Heart right ventricle (tissue), 16 donors: ENCODE results near the gene DCAF10. TPM values are rescaled to one million over a fixed set of nuclear protein-coding genes. Genes with fewer than 3 reads are reported as not detected.
A peak's percentile ranks its signal among the peaks of the same experiment; 100 is the strongest.

Experiments
- ATAC-seq, 8 donors: fragments of 200-7000 bp; cut with Tn5 transposase; one replicate each; pipeline ENCODE4 v1.9.1; 2020; ENCODE audit warnings: mild to moderate bottlenecking in 8 of 8, moderate library complexity in 8 of 8, moderate number of reproducible peaks in 1 of 8
- DNase-seq, 2 donors: peaks; one replicate each; pipeline ENCODE4 v3.0.0-alpha.2; 2020
- H3K27ac ChIP-seq, 10 donors: fragments of 200-600 bp; sonication (generic) in 2 of 10; one replicate each; pipeline versions ENCODE4 v1.5.0 to v1.8.0; 2020 to 2022; ENCODE audit warnings: mild to moderate bottlenecking in 3 of 10
- H3K27me3 ChIP-seq, 7 donors: fragments of 200-600 bp; one replicate each; pipeline ENCODE4 v1.8.0; 2021 to 2022; ENCODE audit warnings: mild to moderate bottlenecking in 2 of 7
- H3K36me3 ChIP-seq, 9 donors: fragments of 200-600 bp; sonication (generic) in 1 of 9; one replicate each; pipeline versions ENCODE4 v1.5.0 to v1.8.0; 2020 to 2022; ENCODE audit warnings: mild to moderate bottlenecking in 2 of 9
- H3K4me1 ChIP-seq, 9 donors: fragments of 200-600 bp; sonication (generic) in 1 of 9; one replicate each; pipeline versions ENCODE4 v1.5.0 to v1.8.0; 2020 to 2022; ENCODE audit warnings: mild to moderate bottlenecking in 4 of 9
- H3K4me3 ChIP-seq, 10 donors: fragments of 200-600 bp; sonication (generic) in 2 of 10; one replicate each; pipeline versions ENCODE4 v1.5.0 to v1.8.0; 2020 to 2022; ENCODE audit warnings: mild to moderate bottlenecking in 7 of 10, moderate library complexity in 2 of 10
- H3K9me3 ChIP-seq, 11 donors: fragments of 200-600 bp in 10 of 11; sonication (generic) in 2 of 11; one replicate each; pipeline versions ENCODE4 v1.5.0 to v1.8.0; 2013 to 2022; ENCODE audit warnings: mild to moderate bottlenecking in 2 of 11, control low read depth in 1 of 11, moderate library complexity in 1 of 11
- whole genome bisulfite sequencing, 2 donors: extraction: QIAGEN DNeasy Blood & Tissue Kit; methylation state at CpG; one replicate each; pipeline ENCODE4 v1.1.7; 2013; ENCODE audit warnings: inconsistent platforms in 1 of 2; 5-methylcytosine and 5-hydroxymethylcytosine counted together
- intact Hi-C, 10 donors: fragments of 100-400 bp; cut with DNase I; formaldehyde crosslinking; loops; one replicate each; pipeline versions ENCODE4 v1.11.1 to v1.14.2; 2022
- polyA plus RNA-seq, 2 donors: library from polyadenylated mRNA; stranded (reverse); fragments of 200-250 nt; gene quantifications; one replicate each; pipeline ENCODE4 v1.2.3, GENCODE V29; 2013
- total RNA-seq, 10 donors: library from RNA; stranded (reverse); fragmentation: NEBNext Ultra II Directional in 3 of 10; extraction: Animal tissue kit (Norgen Biotek cat#: 25700) in 3 of 10; gene quantifications; one replicate each; pipeline versions ENCODE4 v1.2.1 to v1.2.4, GENCODE V29; 2021 to 2023
- TF ChIP-seq, protein P1 (sequence below), 9 donors: fragments of 200-600 bp; sonication (generic) in 2 of 9; IDR thresholded peaks; one replicate each; pipeline versions ENCODE4 v1.5.0 to v1.8.0; 2021 to 2022; ENCODE audit warnings: antibody characterized with exemption in 9 of 9, mild to moderate bottlenecking in 5 of 9, moderate library complexity in 1 of 9
- donor health status: Arrhythmogenic right ventricular cardiomyopathy.
- donor health status: ischemic (EF 13 %, LVEDD 7.1; RV severe dilation, severe dysfunction).
- donor health status: healthy with polysubstance abuse.
- donor health status: DM: no; HTN: yes; CAD: no.
- donor health status: DM: no; HTN: no; CAD: no.
- donor health status: ischemic (EF 25% LVEDD 6.9; RV normal size, moderate dysfunction).
- donor health status: ischemic (EF 25% LVEDD 5.7; RV mildly dilated, moderate dysfunction).
- donor health status: healthy.
- donor health status: DM: yes; HTN: yes; CAD: no.
- donor health status: Ischemic cardiomyopathy.
- donor health status: ischemic (EF 35%, LVEDD 5.7; RV mildly dilated, moderate dysfunction).
- donor health status: nonischemic (EF 11% LVEDD 7.7; RV severe dilation, severe dysfunction).
- donor health status: DM: yes; HTN: yes; CAD: no.
- donor health status: PGD.
- donor health status: ischemic (EF 29% LVEDD 5.4; RV normal size, mild dysfunction).
- donor health status: nonischemic (EF 23%, LVEDD 6.1; RV moderate dilation, normal function).

DCAF10 gene
- total and polyA plus RNA-seq, 12 donors = 5.6 to 23.4 (median 19.4) TPM

DNA sequence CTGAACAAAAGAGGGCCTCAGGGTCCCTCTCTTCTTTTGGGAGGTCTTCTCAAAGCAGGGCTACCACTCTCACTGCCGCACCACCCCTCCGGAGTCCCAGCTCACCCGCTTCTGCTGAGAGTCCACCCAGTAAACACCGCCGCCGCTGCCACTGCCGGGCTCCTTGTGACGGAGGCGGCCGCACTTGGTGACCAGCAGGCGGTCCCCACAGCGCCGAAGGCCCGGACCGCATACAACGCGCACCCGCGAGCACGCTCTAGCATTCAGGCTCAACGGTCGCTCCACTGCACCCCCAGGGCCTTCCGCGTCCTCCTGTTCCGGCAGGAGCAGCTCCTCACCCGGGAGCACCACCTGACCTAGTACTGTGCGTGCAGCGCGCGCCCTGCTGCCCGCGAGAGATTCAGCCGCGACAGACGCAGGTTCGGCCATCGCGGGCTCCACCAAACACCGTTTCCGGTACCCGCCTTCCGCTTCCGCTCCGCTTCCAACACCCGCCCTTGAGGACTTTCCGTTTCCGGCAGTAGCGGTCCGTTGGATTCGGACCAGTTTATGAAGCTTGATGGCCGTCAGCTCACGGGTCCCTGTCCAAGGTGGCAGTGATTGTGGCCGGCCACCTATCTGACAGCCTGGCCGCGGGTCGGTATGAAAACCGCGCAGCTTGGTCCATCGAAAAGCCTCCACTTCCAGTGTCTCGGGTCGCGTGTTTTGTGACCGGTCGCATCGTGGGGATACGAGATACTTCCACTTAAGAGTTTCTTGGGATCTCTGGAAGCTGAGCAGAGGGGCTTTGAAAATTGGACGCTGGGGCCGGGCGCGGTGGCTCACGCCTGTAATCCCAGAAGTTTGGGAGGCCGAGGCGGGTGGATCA lies 15.7 kb upstream of the DCAF10 start, which contains the start of gene EXOSC3:
Gene EXOSC3 (minus strand): TSS at position 449 of the 868 bp plus-strand sequence. CDS start 20 bp downstream, at position 429.
- peaks cover 0 to 28% (median 25%) of the 10 kb centered on the region in 9 donors for H3K4me1 ChIP-seq
- TF ChIP-seq, protein P1, sequence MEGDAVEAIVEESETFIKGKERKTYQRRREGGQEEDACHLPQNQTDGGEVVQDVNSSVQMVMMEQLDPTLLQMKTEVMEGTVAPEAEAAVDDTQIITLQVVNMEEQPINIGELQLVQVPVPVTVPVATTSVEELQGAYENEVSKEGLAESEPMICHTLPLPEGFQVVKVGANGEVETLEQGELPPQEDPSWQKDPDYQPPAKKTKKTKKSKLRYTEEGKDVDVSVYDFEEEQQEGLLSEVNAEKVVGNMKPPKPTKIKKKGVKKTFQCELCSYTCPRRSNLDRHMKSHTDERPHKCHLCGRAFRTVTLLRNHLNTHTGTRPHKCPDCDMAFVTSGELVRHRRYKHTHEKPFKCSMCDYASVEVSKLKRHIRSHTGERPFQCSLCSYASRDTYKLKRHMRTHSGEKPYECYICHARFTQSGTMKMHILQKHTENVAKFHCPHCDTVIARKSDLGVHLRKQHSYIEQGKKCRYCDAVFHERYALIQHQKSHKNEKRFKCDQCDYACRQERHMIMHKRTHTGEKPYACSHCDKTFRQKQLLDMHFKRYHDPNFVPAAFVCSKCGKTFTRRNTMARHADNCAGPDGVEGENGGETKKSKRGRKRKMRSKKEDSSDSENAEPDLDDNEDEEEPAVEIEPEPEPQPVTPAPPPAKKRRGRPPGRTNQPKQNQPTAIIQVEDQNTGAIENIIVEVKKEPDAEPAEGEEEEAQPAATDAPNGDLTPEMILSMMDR (IDR thresholded peaks at IDR 0.05) = peak in 3 of 9 donors; percentile 22 to 34 (median 23)
- intact Hi-C loops = loop anchor here in 5 of 10 donors (1.0 to 10.0 kb wide), 4 partner anchors 15 to 200 kb away; partner anchors contain the start of genes DCAF10 (in 3 of the 5) and TOMM5 (in 1 of the 5)
- no peaks in the 10 kb centered on the region for H3K9me3 ChIP-seq
- 1% methylated on average over 73 of the region's 73 CpGs for whole genome bisulfite sequencing, 2 donors
- H3K27ac ChIP-seq = peak within 1 kb of the TSS in 9 of 10 donors; percentile 72 to 89 (median 79)
- peak; percentile 94 to 98 (median 98) for ATAC-seq
- peaks cover 0 to 14% (median 6%) of the 10 kb centered on the region in 7 donors for H3K27me3 ChIP-seq
- DNase-seq = peak; percentile 88 to 92
- peak within 1 kb of the TSS; percentile 57 to 99 (median 89) for H3K4me3 ChIP-seq
- peaks cover 0 to 39% (median 29%) of the 10 kb centered on the region in 9 donors for H3K36me3 ChIP-seq

DNA sequence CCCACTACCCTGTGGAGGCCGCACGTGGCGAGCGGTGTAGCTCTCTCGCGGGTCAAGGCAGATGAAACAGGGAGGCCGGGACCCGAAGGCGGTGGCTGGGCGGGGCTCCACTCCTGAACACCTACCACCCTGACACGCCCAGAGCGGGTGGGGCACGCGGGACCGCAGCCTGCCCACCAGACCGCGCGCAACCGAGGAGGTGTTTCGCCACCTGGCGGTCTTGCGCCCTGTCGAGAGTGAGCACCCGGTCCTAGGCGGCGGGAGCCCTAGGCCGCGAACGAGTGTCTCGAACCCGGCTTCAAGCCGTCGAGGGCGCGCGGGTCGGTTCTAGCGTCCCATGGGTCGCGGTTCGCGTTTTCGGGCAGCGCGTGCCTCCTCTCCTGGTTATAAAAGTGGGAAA lies 13.5 kb upstream of the DCAF10 start:
- no peak overlapping the region for H3K4me3 ChIP-seq
- peak in 1 of 8 donors; percentile 24 for ATAC-seq
- H3K4me1 ChIP-seq = peaks cover 0 to 28% (median 25%) of the 10 kb centered on the region in 9 donors
- no peak for DNase-seq
- H3K27me3 ChIP-seq = peaks cover 0 to 14% (median 6%) of the 10 kb centered on the region in 7 donors
- TF ChIP-seq, protein P1 (IDR thresholded peaks at IDR 0.05) = no peak
- peaks cover 0 to 17% (median 14%) of the 10 kb centered on the region in 9 donors for H3K36me3 ChIP-seq
- no peaks in the 10 kb centered on the region for H3K9me3 ChIP-seq
- 36 to 44% methylated on average over 44 to 45 of the region's 45 CpGs for WGBS, 2 donors
- no peak overlapping the region for H3K27ac ChIP-seq
- intact Hi-C loops = loop anchor here in 3 of 10 donors (10.0 kb wide), 2 partner anchors 192 to 202 kb away; partner anchors contain the start of gene TOMM5 (in 1 of the 3)

DNA sequence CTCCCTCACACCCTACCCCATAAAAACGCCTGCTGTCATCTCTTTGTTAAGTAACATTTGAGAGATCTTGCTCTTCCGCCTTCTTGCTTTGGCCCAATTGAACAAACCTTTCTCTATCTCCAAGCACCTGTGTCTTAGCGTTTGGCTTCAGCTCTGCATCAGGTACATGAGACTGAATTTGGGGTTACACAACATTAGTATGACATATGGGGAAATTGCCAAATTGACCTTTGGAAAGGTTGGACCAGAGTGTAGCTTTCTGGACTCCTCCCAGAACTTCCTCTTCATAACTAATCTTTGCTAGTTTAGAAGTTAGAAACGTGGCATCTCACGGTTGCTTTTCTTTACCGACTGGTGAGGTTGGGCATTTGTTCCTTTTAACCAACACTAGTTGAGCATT lies 12.3 kb upstream of the DCAF10 start:
- peaks cover 0 to 20% (median 17%) of the 10 kb centered on the region in 9 donors for H3K4me1 ChIP-seq
- TF ChIP-seq, protein P1 (IDR thresholded peaks at IDR 0.05) = no peak
- H3K27me3 ChIP-seq = peaks cover 0 to 14% (median 6%) of the 10 kb centered on the region in 7 donors
- intact Hi-C loops = loop anchor here in 3 of 10 donors (10.0 kb wide), 2 partner anchors 194 to 204 kb away; partner anchors contain the start of gene TOMM5 (in 1 of the 3)
- H3K36me3 ChIP-seq = peaks cover 0 to 4% (median 2%) of the 10 kb centered on the region in 9 donors
- H3K4me3 ChIP-seq = no peak overlapping the region
- peak overlapping the region in 1 of 10 donors; percentile 32 for H3K27ac ChIP-seq
- ATAC-seq (no peak), DNase-seq (no peak)
- WGBS, 2 donors = 85 to 87% methylated on average over 6 of the region's 6 CpGs
- no peaks in the 10 kb centered on the region for H3K9me3 ChIP-seq

DNA sequence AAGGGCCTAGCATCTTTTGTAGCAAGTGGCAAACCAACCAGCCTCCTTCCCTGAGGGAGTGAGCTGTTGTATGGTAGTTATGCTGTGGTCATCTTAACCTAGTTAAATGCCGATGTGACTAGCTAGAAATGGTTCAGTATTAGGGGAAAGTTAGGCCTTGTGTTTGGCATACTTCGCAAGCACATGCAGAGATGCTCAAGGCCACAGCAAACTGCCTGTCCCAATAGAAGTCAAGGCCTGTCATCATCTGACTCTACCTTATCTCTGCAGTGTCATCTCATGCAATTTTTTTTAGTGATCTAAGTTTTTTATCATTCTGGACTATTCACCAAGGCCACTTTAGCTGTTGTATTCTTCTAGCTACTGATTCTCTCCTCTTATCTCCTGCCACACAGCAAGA lies 10.5 kb upstream of the DCAF10 start:
- WGBS, 2 donors = 95 to 98% methylated on average over 2 of the region's 2 CpGs
- Histone ChIP-seq H3K27me3 (peaks cover 0 to 14% (median 6%) of the 10 kb centered on the region in 7 donors), H3K27ac (no peak overlapping the region), H3K9me3 (no peaks in the 10 kb centered on the region), H3K4me1 (peaks cover 0 to 9% (median 6%) of the 10 kb centered on the region in 9 donors), H3K4me3 (no peak overlapping the region), H3K36me3 (no peaks in the 10 kb centered on the region)
- intact Hi-C loops = loop anchor here in 2 of 10 donors (10.0 kb wide), 2 partner anchors 55 to 205 kb away; no protein-coding TSS in a partner anchor
- DNase-seq (no peak), ATAC-seq (no peak)
- TF ChIP-seq, protein P1 (IDR thresholded peaks at IDR 0.05) = no peak
